IMR-90 (cell line): Measurements from ENCODE around the gene NXPH4. TPM values are rescaled to one million over a fixed set of nuclear protein-coding genes. Genes with fewer than 3 reads are reported as not detected.

Source experiments
- BHLHE40 ChIP-seq: fragments of 150-350 bp; IDR thresholded peaks from 2 replicates; pipeline ENCODE4 v1.6.1; 2016; ENCODE audit warnings: mild to moderate bottlenecking, low read depth, low read length
- MAZ ChIP-seq: IDR thresholded peaks from 2 replicates; pipeline ENCODE4 v1.6.1; 2012; ENCODE audit warnings: low read depth, mild to moderate bottlenecking, low read length, improper control_type of control experiment, moderate library complexity, borderline replicate concordance
- polyA plus RNA-seq, 3 experiments: library from polyadenylated mRNA; depleted of rRNA; stranded (reverse); fragments of >200 nt; gene quantifications; 2 replicates each; pipeline ENCODE4 v1.2.3, GENCODE V29; 2012; ENCODE audit warnings: low replicate concordance in 1 of 3
- total RNA-seq: library from RNA; depleted of rRNA; stranded (reverse); fragments of >200 nt; gene quantifications from 2 replicates; pipeline ENCODE4 v1.2.3, GENCODE V29; 2012
- TF ChIP-seq, protein P1 (sequence below): conservative IDR thresholded peaks from 2 replicates; pipeline ENCODE4 v1.5.1; 2012; ENCODE audit warnings: mild to moderate bottlenecking, low read depth, low read length, improper control_type of control experiment

The NXPH4 gene
- total and polyA plus RNA-seq, 2 of the 4 experiments (the other 2 are of a cell fraction) = 0.36 to 3.8 TPM

DNA sequence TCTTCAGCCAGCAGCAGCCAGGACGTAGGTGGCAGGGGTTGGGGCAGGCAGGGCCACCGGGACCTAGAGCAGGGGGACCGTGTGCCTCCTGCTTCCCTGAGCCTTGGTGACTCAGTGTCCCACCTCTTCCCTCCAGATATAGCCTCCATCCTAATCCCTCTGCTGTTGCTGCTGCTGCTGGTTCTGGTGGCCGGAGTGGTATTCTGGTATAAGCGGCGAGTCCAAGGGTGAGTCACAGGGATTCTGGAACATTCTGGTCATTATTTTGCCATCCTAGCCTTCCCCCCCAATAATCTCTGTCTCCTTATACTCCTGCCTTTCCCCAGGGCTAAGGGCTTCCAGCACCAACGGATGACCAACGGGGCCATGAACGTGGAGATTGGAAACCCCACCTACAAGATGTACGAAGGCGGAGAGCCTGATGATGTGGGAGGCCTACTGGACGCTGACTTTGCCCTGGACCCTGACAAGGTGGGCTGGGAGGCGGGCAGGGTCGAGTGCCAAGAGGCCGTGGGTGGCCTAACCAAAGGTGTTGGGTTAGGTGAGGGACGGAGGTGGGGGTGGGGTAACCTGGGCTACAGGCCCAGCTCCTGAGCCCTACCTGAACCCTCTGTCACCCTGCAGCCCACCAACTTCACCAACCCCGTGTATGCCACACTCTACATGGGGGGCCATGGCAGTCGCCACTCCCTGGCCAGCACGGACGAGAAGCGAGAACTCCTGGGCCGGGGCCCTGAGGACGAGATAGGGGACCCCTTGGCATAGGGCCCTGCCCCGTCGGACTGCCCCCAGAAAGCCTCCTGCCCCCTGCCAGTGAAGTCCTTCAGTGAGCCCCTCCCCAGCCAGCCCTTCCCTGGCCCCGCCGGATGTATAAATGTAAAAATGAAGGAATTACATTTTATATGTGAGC, 4.5 kb upstream of the NXPH4 start (continued):
- TF ChIP-seq, protein P1, sequence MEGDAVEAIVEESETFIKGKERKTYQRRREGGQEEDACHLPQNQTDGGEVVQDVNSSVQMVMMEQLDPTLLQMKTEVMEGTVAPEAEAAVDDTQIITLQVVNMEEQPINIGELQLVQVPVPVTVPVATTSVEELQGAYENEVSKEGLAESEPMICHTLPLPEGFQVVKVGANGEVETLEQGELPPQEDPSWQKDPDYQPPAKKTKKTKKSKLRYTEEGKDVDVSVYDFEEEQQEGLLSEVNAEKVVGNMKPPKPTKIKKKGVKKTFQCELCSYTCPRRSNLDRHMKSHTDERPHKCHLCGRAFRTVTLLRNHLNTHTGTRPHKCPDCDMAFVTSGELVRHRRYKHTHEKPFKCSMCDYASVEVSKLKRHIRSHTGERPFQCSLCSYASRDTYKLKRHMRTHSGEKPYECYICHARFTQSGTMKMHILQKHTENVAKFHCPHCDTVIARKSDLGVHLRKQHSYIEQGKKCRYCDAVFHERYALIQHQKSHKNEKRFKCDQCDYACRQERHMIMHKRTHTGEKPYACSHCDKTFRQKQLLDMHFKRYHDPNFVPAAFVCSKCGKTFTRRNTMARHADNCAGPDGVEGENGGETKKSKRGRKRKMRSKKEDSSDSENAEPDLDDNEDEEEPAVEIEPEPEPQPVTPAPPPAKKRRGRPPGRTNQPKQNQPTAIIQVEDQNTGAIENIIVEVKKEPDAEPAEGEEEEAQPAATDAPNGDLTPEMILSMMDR = no peak
- TF ChIP-seq MAZ (no peak), BHLHE40 (no peak)
